ENCODE results near the gene TNIP3.

TNIP3 gene

DNA sequence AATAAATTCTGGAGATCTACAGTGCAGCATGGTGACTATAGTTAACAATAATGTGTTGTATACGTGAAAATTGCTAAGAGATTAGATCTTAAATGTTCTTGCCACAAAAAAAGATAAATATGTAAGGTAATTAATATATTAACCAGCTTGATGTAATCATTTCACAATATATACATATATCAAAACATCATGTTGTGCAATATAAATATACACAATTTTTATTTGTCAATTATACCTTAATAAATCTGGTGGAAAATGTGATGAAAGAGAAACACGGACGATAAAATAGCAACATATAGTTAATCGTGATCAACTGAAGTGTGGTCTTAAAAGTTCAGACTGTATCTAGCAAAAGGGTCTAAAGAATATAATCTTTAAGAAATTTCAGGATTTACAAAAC lies 75.3 kb downstream of the TNIP3 start:
- DNase-seq (ENCODE audit: low read depth in 2 of 2), result no peak
